Mesodermal cell (in vitro differentiated cells): Measurements from ENCODE around the gene AP3S1.
"Not testable (repeated sequence)": the region's sequence is repeated elsewhere in the genome, so short reads cannot be mapped to it uniquely, and the experiment has no call there.

Source experiments
- H3K27ac ChIP-seq: 2 replicates; pipeline ENCODE4 v1.7.0; 2013; ENCODE audit warnings: mild to moderate bottlenecking, low read depth, low read length, moderate library complexity; ENCODE audit not compliant: severe bottlenecking
- H3K36me3 ChIP-seq: 2 replicates; pipeline ENCODE4 v1.7.1; 2013; ENCODE audit warnings: mild to moderate bottlenecking, low read length, moderate library complexity; ENCODE audit not compliant: control insufficient read depth, insufficient read depth
- H3K4me1 ChIP-seq: one replicate; pipeline ENCODE4 v1.7.1; 2013; ENCODE audit warnings: mild to moderate bottlenecking, low read length; ENCODE audit not compliant: insufficient read depth, control insufficient read depth, poor library complexity, severe bottlenecking
- H3K4me3 ChIP-seq: 2 replicates; pipeline ENCODE4 v1.7.0; 2013; ENCODE audit warnings: low read length, control low read depth, mild to moderate bottlenecking; ENCODE audit not compliant: insufficient read depth, poor library complexity, severe bottlenecking; ENCODE audit errors: extremely low read depth
- H3K9me3 ChIP-seq: 2 replicates; pipeline ENCODE4 v1.7.1; 2013; ENCODE audit warnings: mild to moderate bottlenecking, low read length, moderate library complexity; ENCODE audit not compliant: control insufficient read depth
- WGBS, 2 experiments: methylation state at CpG; one replicate each; pipeline ENCODE4 v1.1.5; 2013; ENCODE audit warnings: missing lambda C conversion rate in 2 of 2; ENCODE audit not compliant: insufficient coverage in 2 of 2; 5-methylcytosine and 5-hydroxymethylcytosine counted together

AP3S1 gene

DNA sequence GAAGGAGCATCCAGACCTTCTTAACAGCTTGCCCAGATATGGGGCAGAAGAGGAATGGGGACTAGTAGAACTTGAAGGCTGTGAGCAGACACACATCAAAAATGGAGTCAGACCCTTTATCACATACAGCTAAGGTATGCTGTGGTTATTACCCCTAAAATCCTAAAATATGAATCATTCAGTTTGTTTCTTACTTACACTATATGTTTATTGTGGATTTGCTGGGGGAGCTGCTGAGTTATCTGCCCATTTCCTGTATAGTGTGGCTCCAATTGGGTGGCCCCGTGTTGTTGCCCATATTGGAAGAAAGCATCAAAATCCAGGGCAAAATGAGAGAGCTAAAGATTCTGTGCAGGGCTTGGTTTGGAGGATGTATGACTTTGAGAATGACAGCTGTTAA, 56.9 kb downstream of the AP3S1 start:
- Histone ChIP-seq H3K36me3 (peaks cover 3% of the 10 kb centered on the region), H3K4me1 (no peaks in the 10 kb centered on the region), H3K9me3 (no peaks in the 10 kb centered on the region), H3K4me3 (no peak overlapping the region), H3K27ac (no peak overlapping the region)
- 80% methylated on average over 1 of the region's 1 CpG; no CpG with 5 or more reads in 1 of the 2 experiments for WGBS, 2 experiments

DNA sequence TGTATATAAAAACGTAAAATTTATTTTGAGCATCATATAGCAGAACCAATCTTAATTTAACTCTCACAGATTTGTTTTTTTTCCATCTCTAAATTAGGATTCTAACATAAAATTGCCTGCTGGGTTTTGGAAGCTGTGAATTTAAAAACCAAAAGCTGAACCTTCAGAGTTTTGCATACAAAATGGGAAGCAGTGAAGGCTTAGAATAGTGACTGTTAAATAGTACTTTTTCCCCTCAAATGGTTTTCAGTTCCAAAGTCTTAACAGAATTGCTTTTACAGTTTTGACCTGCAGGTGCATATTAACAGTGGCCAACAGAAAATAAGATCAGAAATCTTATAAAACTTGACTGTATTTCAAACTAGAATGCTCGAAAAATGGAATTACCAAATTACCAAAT, 65.4 kb downstream of the AP3S1 start:
- Histone ChIP-seq H3K4me3 (no peak overlapping the region), H3K4me1 (no peaks in the 10 kb centered on the region), H3K36me3 (no peaks in the 10 kb centered on the region), H3K27ac (no peak overlapping the region), H3K9me3 (no peaks in the 10 kb centered on the region)
- 100% methylated on average over 1 of the region's 2 CpGs; no CpG with 5 or more reads in 1 of the 2 experiments for WGBS, 2 experiments

DNA sequence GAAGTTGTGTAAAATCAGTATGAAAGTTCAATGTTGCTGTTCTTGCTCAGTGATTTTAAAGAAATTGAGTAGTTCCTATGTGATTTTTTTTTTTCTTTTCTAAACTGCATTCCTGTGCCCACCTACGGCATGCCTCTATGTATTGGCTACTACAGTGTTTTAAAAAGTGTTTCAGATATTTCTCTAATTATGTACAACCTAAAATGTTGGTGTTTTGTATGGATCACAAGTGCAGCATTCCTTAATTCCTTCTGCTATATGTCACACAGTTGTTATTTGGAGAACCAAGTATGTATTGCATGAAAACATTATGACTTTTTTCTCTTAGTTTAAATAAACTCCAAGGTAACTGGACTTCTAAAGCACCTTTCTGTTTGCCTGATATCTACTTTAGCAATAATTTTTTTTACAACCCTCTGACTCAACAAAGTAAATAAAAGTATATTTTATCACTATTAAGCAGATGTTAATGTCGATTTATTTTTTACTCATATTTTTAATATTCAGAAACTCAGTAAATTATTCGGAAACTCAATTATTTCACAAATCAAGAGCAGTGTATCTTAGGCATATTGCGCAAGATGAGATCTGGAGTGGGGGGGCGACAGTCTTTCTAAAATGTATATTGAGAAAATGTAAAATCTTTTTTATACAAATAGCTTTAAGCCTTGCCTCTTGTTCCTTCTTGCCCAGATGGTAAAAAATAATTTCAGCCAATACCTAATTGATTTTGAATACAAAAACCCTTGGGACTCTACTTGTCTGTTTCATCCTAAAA, 72.1 kb downstream of the AP3S1 start:
- H3K36me3 ChIP-seq, H3K27ac ChIP-seq, H3K4me1 ChIP-seq, H3K4me3 ChIP-seq, H3K9me3 ChIP-seq: not testable (repeated sequence)
- WGBS, 2 experiments, result no CpG with 5 or more reads among the region's 5 CpGs

DNA sequence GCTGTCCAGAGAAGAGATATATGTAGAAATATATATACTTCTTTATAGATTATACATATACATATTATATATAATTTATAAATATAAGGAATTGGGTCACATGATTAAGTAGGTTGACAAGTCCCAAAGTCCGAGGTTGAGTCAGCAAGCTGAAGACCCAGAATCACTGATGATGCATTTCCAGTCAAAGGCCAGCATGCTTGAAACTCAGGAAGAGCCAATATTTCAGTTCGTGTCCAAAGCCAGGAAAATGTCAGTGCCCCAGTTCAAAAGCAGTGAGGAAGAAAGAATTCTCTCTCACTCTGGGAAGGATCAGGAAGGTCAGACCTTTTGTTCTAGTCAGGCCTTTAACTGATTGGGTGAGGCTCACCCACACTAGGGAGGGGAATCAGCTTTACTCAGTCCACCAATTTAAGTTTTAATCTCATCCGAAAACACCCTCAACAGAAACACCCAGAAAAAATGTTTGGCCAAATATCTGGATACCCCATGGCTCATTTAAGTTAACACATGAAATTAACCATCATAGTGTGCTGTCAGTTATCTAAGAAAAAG, 78.5 kb downstream of the AP3S1 start:
- H3K4me1 ChIP-seq, result no peaks in the 10 kb centered on the region
- no peaks in the 10 kb centered on the region for H3K36me3 ChIP-seq
- 92 to 100% methylated on average over 2 of the region's 3 CpGs for WGBS, 2 experiments
- no peak overlapping the region for H3K4me3 ChIP-seq
- H3K27ac ChIP-seq, result no peak overlapping the region
- no peaks in the 10 kb centered on the region for H3K9me3 ChIP-seq

DNA sequence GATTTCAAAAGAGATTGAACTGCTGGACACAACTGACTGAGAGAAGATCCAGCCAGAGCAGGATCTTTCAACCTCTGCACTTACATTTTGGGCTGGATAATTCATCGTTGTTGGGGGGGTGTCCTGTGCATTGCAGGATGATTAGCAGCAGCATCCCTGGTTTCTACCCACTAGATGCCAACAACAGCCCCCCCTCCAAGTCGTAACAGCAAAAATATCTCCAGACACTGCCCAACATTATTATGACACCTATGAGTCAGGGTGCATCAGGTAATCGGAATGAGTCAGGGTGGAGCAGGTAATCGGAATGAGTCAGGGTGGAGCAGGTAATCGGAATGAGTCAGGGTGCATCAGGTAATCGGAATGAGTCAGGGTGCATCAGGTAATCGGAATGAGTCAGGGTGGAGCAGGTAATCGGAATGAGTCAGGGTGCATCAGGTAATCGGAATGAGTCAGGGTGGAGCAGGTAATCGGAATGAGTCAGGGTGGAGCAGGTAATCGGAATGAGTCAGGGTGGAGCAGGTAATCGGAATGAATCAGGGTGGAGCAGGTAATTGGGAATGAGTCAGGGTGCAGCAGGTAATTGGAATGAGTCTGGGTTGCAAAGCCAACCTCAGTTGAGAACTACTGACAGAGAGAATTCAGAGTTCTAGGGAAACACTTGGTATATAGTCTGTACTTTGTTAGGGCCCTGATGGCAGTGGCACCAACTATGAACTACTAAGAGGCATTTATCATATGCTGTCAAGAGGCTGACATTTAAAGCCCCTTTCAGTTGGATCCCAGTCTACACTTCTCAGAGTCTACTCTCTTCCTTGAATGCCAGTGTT, 87.1 kb downstream of the AP3S1 start:
- H3K4me3 ChIP-seq, H3K4me1 ChIP-seq, H3K36me3 ChIP-seq, H3K9me3 ChIP-seq, H3K27ac ChIP-seq: not testable (repeated sequence)
- 94 to 98% methylated on average over 10 of the region's 12 CpGs for WGBS, 2 experiments

DNA sequence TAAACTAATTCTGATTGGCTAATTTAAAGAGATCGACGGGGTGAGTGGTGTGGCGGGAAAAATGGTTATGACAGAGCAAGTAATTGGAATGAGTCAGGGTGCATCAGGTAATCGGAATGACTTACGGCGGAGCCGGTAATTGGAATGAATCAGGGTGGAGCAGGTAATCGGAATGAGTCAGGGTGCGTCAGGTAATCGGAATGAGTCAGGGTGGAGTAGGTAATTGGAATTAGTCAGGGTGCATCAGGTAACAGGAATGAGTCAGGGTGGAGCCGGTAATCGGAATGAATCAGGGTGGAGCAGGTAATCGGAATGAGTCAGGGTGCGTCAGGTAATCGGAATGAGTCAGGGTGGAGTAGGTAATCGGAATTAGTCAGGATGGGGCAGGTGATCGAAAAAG, 88.4 kb downstream of the AP3S1 start:
- not testable (repeated sequence) for H3K4me3 ChIP-seq, H3K4me1 ChIP-seq, H3K9me3 ChIP-seq, H3K36me3 ChIP-seq, H3K27ac ChIP-seq
- WGBS, 2 experiments, result 87 to 91% methylated on average over 11 to 15 of the region's 17 CpGs

DNA sequence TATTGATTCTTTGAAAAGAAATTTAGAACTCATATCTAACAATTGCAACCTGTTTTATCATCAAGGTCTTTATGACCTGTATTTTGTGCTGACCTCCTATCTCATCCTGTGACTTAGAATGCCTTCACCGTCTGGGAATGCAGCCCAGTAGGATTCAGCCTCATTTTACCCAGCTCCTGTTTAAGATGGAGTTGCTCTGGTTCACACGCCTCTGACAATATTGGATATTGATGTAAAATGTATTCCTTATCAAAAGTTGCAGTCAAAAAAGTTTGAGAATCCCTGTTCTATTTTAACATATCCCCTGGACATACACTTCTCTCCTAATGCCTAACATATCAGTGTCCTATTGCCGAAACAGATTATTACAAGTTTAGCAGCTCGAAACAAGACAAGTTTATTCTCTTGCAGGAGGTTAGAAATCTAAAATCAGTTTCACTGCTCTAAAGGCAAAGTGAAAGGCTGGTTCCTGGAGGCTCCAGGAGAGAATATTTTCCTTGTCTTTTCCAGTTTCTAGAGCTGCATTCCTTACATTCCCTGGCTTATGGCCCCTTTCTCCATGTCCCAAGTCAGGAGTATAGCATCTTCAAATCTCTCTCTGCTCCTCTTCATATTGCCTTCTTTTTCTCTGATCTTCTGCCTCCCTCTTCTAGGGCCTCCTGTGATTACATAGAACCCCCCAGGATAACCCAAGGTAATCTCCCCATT, 89.0 kb downstream of the AP3S1 start:
- Histone ChIP-seq H3K4me1 (no peaks in the 10 kb centered on the region), H3K36me3 (no peaks in the 10 kb centered on the region), H3K27ac (no peak overlapping the region), H3K9me3 (no peaks in the 10 kb centered on the region), H3K4me3 (no peak overlapping the region)
- 83 to 89% methylated on average over 1 to 2 of the region's 4 CpGs for WGBS, 2 experiments

DNA sequence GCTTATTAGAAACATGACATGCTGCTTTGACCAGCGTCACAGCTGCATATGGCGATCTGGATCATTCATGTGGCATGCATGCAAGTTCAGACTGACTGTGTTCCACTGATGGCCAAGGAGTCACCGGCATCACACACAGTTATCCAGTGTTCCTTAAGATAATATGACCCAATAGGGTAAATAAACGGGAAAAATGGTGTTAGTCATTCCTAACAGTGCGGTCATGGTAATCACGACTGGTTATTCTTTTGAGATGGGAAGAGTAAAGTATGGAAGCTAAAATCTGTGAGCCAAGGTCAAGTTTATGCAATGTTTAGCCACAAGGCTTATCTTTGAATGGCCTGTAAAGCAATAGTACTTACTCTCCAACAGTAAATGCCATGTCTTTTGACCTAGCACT, 91.3 kb downstream of the AP3S1 start:
- WGBS, 2 experiments, result 87 to 92% methylated on average over 5 to 6 of the region's 6 CpGs
- Histone ChIP-seq H3K36me3 (no peaks in the 10 kb centered on the region), H3K4me1 (no peaks in the 10 kb centered on the region), H3K4me3 (no peak overlapping the region), H3K9me3 (no peaks in the 10 kb centered on the region), H3K27ac (no peak overlapping the region)

DNA sequence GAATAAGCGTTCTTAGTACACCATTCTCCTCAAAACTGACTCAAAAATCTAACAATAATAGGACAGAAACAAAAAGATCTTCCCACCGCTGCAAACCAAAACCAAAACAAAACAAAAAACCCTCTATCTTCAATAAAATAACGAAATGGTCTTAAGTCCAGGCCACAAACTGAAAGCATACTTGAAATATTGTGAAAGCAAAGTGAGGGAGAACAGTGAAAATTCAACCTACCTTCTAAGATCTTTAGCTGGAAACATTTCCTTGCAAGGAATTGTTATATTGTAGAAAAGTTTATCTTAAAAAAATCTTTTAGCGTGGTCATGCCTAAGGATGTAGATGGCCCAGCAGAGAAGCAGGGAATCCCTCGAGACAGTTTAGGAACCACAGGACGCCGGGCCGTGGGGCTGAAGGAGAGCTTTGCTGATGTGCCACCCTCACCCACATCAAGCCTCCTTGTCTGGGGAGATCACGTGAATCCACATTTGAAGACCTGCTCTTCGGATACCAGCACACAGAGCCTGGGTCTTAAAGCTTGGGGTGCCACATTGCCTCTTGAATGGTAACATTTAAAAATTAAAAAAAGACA, 92.7 kb downstream of the AP3S1 start:
- Histone ChIP-seq H3K27ac (no peak overlapping the region), H3K4me3 (no peak overlapping the region), H3K4me1 (peaks cover 4% of the 10 kb centered on the region), H3K9me3 (no peaks in the 10 kb centered on the region), H3K36me3 (no peaks in the 10 kb centered on the region)
- WGBS, 2 experiments, result 94 to 96% methylated on average over 5 to 6 of the region's 10 CpGs

DNA sequence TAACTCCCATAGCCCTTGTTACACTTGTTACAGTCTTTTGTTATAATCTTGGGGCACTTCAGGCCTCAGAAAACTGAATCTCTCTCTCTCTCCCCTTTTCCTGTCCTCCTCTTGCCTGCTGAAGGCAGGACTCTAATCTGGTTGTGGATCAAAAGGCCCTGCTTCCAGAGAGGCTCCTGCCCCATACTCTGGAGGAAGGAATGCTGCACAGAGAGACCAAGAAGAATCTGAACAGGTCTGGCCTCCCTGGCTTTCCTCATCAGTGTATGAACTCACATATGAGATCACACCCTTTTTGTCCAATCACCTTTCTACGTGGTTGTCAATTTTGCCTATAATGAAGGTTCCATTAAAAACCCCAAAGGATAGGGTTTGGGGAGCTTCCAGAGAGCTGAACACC, 94.3 kb downstream of the AP3S1 start:
- Histone ChIP-seq H3K4me1 (peaks cover 6% of the 10 kb centered on the region), H3K36me3 (no peaks in the 10 kb centered on the region), H3K9me3 (no peaks in the 10 kb centered on the region), H3K4me3 (no peak overlapping the region), H3K27ac (no peak overlapping the region)
- 80% methylated on average over 1 of the region's 1 CpG; no CpG with 5 or more reads in 1 of the 2 experiments for WGBS, 2 experiments
